Measurements from ENCODE around the gene PMEL. TPM values are rescaled to one million over a fixed set of nuclear protein-coding genes. Genes with fewer than 3 reads are reported as not detected.
"Not testable (repeated sequence)": the region's sequence is repeated elsewhere in the genome, so short reads cannot be mapped to it uniquely, and the experiment has no call there.

Gene PMEL
- total RNA-seq, 1 donor from 2014 or later: 4.9 TPM

GRCh38 chr12:56007564-56008559 is 42.0 kb upstream of the PMEL start:
- H3K4me3 ChIP-seq: peak overlapping the region; percentile 85
- no peaks in the 10 kb centered on the region for H3K27me3 ChIP-seq
- no peak for TF ChIP-seq CTCF (IDR thresholded peaks at IDR 0.05)
- no peaks in the 10 kb centered on the region for H3K9me3 ChIP-seq
- DNase-seq (peak; percentile 90), ATAC-seq (peak; percentile 92)
- no peaks in the 10 kb centered on the region for H3K4me1 ChIP-seq
- peak overlapping the region; percentile 88 for H3K27ac ChIP-seq
- peaks cover 14% of the 10 kb centered on the region for H3K36me3 ChIP-seq
- intact Hi-C loops (cut with DNase I): no loop called here

- Histone ChIP-seq H3K27me3 (no peaks in the 10 kb centered on the region), H3K4me3 (no peak overlapping the region), H3K9me3 (no peaks in the 10 kb centered on the region), H3K36me3 (peaks cover 22% of the 10 kb centered on the region), H3K4me1 (peaks cover 4% of the 10 kb centered on the region), H3K27ac (no peak overlapping the region)
- TF ChIP-seq CTCF (IDR thresholded peaks at IDR 0.05): no peak
- intact Hi-C loops (cut with DNase I): no loop called here
- DNase-seq: no peak
- no peak for ATAC-seq
These were observed 38.4 kb upstream of the PMEL start for GRCh38 chr12:56004211-56004610.

GRCh38 chr12:56003376-56003775 is 37.5 kb upstream of the PMEL start:
- H3K27me3 ChIP-seq; H3K9me3 ChIP-seq; H3K4me3 ChIP-seq; H3K4me1 ChIP-seq; DNase-seq; intact Hi-C loops (cut with DNase I); H3K27ac ChIP-seq: not testable (repeated sequence)
- peak; percentile 14 for ATAC-seq
- peaks cover 22% of the 10 kb centered on the region for H3K36me3 ChIP-seq

GRCh38 chr12:56001487-56002100 is 35.8 kb upstream of the PMEL start:
- H3K9me3 ChIP-seq: no peaks in the 10 kb centered on the region
- no peaks in the 10 kb centered on the region for H3K27me3 ChIP-seq
- H3K4me1 ChIP-seq: peaks cover 15% of the 10 kb centered on the region
- ATAC-seq (no peak), DNase-seq (no peak)
- intact Hi-C loops (cut with DNase I): no loop called here
- no peak overlapping the region for H3K27ac ChIP-seq
- peaks cover 22% of the 10 kb centered on the region for H3K36me3 ChIP-seq
- no peak overlapping the region for H3K4me3 ChIP-seq
- no peak for TF ChIP-seq CTCF (IDR thresholded peaks at IDR 0.05)

- not testable (repeated sequence) for H3K27me3 ChIP-seq, H3K9me3 ChIP-seq, H3K27ac ChIP-seq, H3K4me3 ChIP-seq, ATAC-seq, DNase-seq
- peaks cover 25% of the 10 kb centered on the region for H3K36me3 ChIP-seq
- intact Hi-C loops (cut with DNase I): loop anchor here (10.0 kb wide), 1 partner anchor 45 kb away; the partner anchor contains the start of gene RPS26
- peaks cover 18% of the 10 kb centered on the region for H3K4me1 ChIP-seq
These were observed 34.2 kb upstream of the PMEL start for GRCh38 chr12:55999999-56000540.

- Histone ChIP-seq H3K36me3 (peaks cover 31% of the 10 kb centered on the region), H3K4me1 (peaks cover 18% of the 10 kb centered on the region)
- H3K27me3 ChIP-seq, H3K9me3 ChIP-seq, H3K27ac ChIP-seq, ATAC-seq, DNase-seq, H3K4me3 ChIP-seq: not testable (repeated sequence)
- intact Hi-C loops (cut with DNase I): loop anchor here (10.0 kb wide), 1 partner anchor 45 kb away; the partner anchor contains the start of gene RPS26
These were observed 33.7 kb upstream of the PMEL start for GRCh38 chr12:55999522-55999921.

GRCh38 chr12:55997535-55997859 is 31.7 kb upstream of the PMEL start:
- peaks cover 35% of the 10 kb centered on the region for H3K36me3 ChIP-seq
- peaks cover 18% of the 10 kb centered on the region for H3K4me1 ChIP-seq
- peak overlapping the region; percentile 82 for H3K4me3 ChIP-seq
- H3K27me3 ChIP-seq: no peaks in the 10 kb centered on the region
- intact Hi-C loops (cut with DNase I): loop anchor here (10.0 kb wide), 1 partner anchor 47 kb away; the partner anchor contains the start of gene RPS26
- no peaks in the 10 kb centered on the region for H3K9me3 ChIP-seq
- peak; percentile 9 for ATAC-seq
- TF ChIP-seq CTCF (IDR thresholded peaks at IDR 0.05): no peak
- no peak for DNase-seq
- H3K27ac ChIP-seq: peak overlapping the region; percentile 85

Measured in upper lobe of right lung (tissue), 1 donor.